ENCODE data around the gene DOCK8. TPM values are rescaled to one million over a fixed set of nuclear protein-coding genes. Genes with fewer than 3 reads are reported as not detected.

Gene DOCK8
- polyA plus RNA-seq, 1 donor (not counting 4 experiments of a cell fraction or from before 2014, with no cell fraction given) = 1.5 TPM

- DNase-seq (ENCODE audit: low read depth, low spot score) (peak; percentile 54), FAIRE-seq (peak; percentile 67)
- Histone ChIP-seq H3K4me1 (ENCODE audit: control insufficient read depth, extremely low read depth, insufficient read depth, low read length) (peaks cover 21% of the 10 kb centered on the region), H2AFZ (ENCODE audit: control insufficient read depth, low read length) (peak overlapping the region; percentile 83), H3K79me2 (ENCODE audit: control insufficient read depth, insufficient read depth, low read length) (no peaks in the 10 kb centered on the region), H3K36me3 (ENCODE audit: control insufficient read depth in 2 of 2, extremely low read depth in 1 of 2, insufficient read depth in 2 of 2, low read length in 2 of 2) (no peaks in the 10 kb centered on the region), H3K27me3 (ENCODE audit: control insufficient read depth, extremely low read depth, insufficient read depth, low read length) (no peaks in the 10 kb centered on the region), H3K9ac (ENCODE audit: control insufficient read depth, extremely low read depth, insufficient read depth, low read length) (peak overlapping the region; percentile 76), H3K9me3 (ENCODE audit: control insufficient read depth, low read depth, low read length) (no peaks in the 10 kb centered on the region), H3K4me2 (ENCODE audit: control insufficient read depth, extremely low read depth, insufficient read depth, low read depth, low read length) (peak overlapping the region; percentile 93), H3K4me3 (ENCODE audit: control insufficient read depth in 2 of 3, extremely low read depth in 1 of 3, insufficient read depth in 2 of 3, low read depth in 1 of 3, low read length in 3 of 3) (peak overlapping the region; percentile 37 to 79 (median 79)), H3K27ac (ENCODE audit: control insufficient read depth, insufficient read depth, low read length) (peak overlapping the region; percentile 52), H4K20me1 (ENCODE audit: control insufficient read depth, extremely low read depth, insufficient read depth, low read length) (no peaks in the 10 kb centered on the region), H3K9me1 (ENCODE audit: control insufficient read depth, extremely low read depth, insufficient read depth, low read length) (no peaks in the 10 kb centered on the region)
- TF ChIP-seq EZH2 (IDR thresholded peaks at IDR 0.05; ENCODE audit: low read length) (no peak), CTCF (optimal IDR thresholded peaks at IDR 0.05 in 1 of 3, IDR thresholded peaks at IDR 0.05 in 1 of 3, conservative IDR thresholded peaks at IDR 0.05 in 1 of 3; ENCODE audit: extremely low read depth in 1 of 3, insufficient read depth in 2 of 3, low read length in 3 of 3) (no peak)
- dilution Hi-C loops (cut with MboI; ENCODE audit: extremely low pct_ligation_motif_present, low sequenced_read_pairs) = no loop called here
Measured at GRCh38 chr9:469672-470551, 255.2 kb downstream of the DOCK8 start.

DNA sequence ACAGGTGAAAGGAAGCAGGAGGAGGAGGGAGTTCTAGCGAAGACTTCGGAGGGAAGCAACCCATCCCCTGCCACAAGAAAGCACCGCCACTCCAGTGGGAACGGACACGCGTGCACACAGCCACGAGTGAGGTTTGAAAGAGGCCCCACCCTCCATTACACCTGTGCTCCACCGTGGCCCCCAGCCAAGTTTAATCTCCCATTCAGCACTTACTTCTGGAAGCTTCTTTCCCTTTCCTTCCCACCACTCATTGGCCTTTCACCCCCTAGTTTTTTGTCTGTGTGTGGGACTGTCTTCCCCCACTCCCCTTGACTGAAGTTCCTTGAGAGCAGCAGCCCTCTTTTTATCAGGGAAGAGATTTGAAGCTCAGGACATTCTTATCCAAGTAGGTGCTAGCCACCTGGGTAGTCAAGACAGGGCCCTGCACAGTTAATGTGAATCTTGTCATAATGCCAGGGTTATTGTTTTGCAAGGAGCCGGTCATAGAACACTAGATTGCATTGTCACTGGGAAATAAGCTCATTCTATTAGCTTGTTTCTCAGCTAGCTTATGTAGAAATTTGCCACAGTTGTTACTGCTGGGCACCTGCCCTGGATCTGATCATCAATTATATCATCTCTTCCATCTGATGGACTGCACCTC is 256.0 kb downstream of the DOCK8 start:
- TF ChIP-seq EZH2 (IDR thresholded peaks at IDR 0.05; ENCODE audit: low read length) (no peak), CTCF (optimal IDR thresholded peaks at IDR 0.05 in 1 of 3, IDR thresholded peaks at IDR 0.05 in 1 of 3, conservative IDR thresholded peaks at IDR 0.05 in 1 of 3; ENCODE audit: extremely low read depth in 1 of 3, insufficient read depth in 2 of 3, low read length in 3 of 3) (no peak)
- H2AFZ ChIP-seq (ENCODE audit: control insufficient read depth, low read length) = peak overlapping the region; percentile 83
- no peaks in the 10 kb centered on the region for H4K20me1 ChIP-seq (ENCODE audit: control insufficient read depth, extremely low read depth, insufficient read depth, low read length)
- H3K9ac ChIP-seq (ENCODE audit: control insufficient read depth, extremely low read depth, insufficient read depth, low read length) = peak overlapping the region; percentile 60
- dilution Hi-C loops (cut with MboI; ENCODE audit: extremely low pct_ligation_motif_present, low sequenced_read_pairs) = no loop called here
- no peaks in the 10 kb centered on the region for H3K36me3 ChIP-seq (ENCODE audit: control insufficient read depth in 2 of 2, extremely low read depth in 1 of 2, insufficient read depth in 2 of 2, low read length in 2 of 2)
- peak overlapping the region; percentile 50 for H3K27ac ChIP-seq (ENCODE audit: control insufficient read depth, insufficient read depth, low read length)
- peak overlapping the region; percentile 37 to 75 (median 57) for H3K4me3 ChIP-seq (ENCODE audit: control insufficient read depth in 2 of 3, extremely low read depth in 1 of 3, insufficient read depth in 2 of 3, low read depth in 1 of 3, low read length in 3 of 3)
- H3K79me2 ChIP-seq (ENCODE audit: control insufficient read depth, insufficient read depth, low read length) = no peaks in the 10 kb centered on the region
- H3K27me3 ChIP-seq (ENCODE audit: control insufficient read depth, extremely low read depth, insufficient read depth, low read length) = no peaks in the 10 kb centered on the region
- FAIRE-seq (no peak), DNase-seq (ENCODE audit: low read depth, low spot score) (no peak)
- no peaks in the 10 kb centered on the region for H3K9me1 ChIP-seq (ENCODE audit: control insufficient read depth, extremely low read depth, insufficient read depth, low read length)
- H3K4me2 ChIP-seq (ENCODE audit: control insufficient read depth, extremely low read depth, insufficient read depth, low read depth, low read length) = peak overlapping the region; percentile 93
- peaks cover 21% of the 10 kb centered on the region for H3K4me1 ChIP-seq (ENCODE audit: control insufficient read depth, extremely low read depth, insufficient read depth, low read length)
- no peaks in the 10 kb centered on the region for H3K9me3 ChIP-seq (ENCODE audit: control insufficient read depth, low read depth, low read length)
